Measurements from ENCODE around the gene EAF1.

Gene EAF1

GRCh38 chr3:15490158-15490557 is 62.8 kb downstream of the EAF1 start:
- no peaks in the 10 kb centered on the region for H3K27me3 ChIP-seq (ENCODE audit: insufficient read depth, low read length, poor library complexity, severe bottlenecking)
- no peak for TF ChIP-seq EZH2phosphoT487 (IDR thresholded peaks at IDR 0.05; ENCODE audit: borderline replicate concordance)
- TF ChIP-seq CTCF (conservative IDR thresholded peaks at IDR 0.05; ENCODE audit: low read length): no peak

GRCh38 chr3:15491143-15491542 is 63.7 kb downstream of the EAF1 start:
- no peaks in the 10 kb centered on the region for H3F3A ChIP-seq (ENCODE audit: low read depth)
- H3K27me3 ChIP-seq (ENCODE audit: insufficient read depth, low read length, poor library complexity, severe bottlenecking): no peaks in the 10 kb centered on the region
- H3K9ac ChIP-seq (ENCODE audit: low read depth, low read length, poor library complexity, severe bottlenecking): no peak overlapping the region
- no peaks in the 10 kb centered on the region for H3K9me3 ChIP-seq (ENCODE audit: insufficient read depth, low read depth, low read length)
- TF ChIP-seq EZH2phosphoT487 (IDR thresholded peaks at IDR 0.05; ENCODE audit: borderline replicate concordance) (no peak), CTCF (conservative IDR thresholded peaks at IDR 0.05; ENCODE audit: low read length) (no peak)
- H3K4me2 ChIP-seq (ENCODE audit: low read depth, low read length, poor library complexity, severe bottlenecking): no peak overlapping the region
- no peak overlapping the region for H3K4me3 ChIP-seq (ENCODE audit: low read length, poor library complexity, severe bottlenecking)
- H4K20me1 ChIP-seq (ENCODE audit: insufficient read depth, low read length, poor library complexity, severe bottlenecking): no peaks in the 10 kb centered on the region
- H3K9me2 ChIP-seq (replicated peaks; ENCODE audit: low read depth, low read length): no peaks in the 10 kb centered on the region
- H3K36me3 ChIP-seq (ENCODE audit: insufficient read depth, low read length): no peaks in the 10 kb centered on the region
- H2AFZ ChIP-seq (ENCODE audit: low read length): no peak overlapping the region
- no peaks in the 10 kb centered on the region for H3K4me1 ChIP-seq (ENCODE audit: insufficient read depth, low read length, poor library complexity, severe bottlenecking)
- no peaks in the 10 kb centered on the region for H3K79me2 ChIP-seq (ENCODE audit: insufficient read depth, low read length)

More at GRCh38 chr3:15490158-15490557, 62.8 kb downstream of the EAF1 start:
- Histone ChIP-seq H3K4me1 (ENCODE audit: insufficient read depth, low read length, poor library complexity, severe bottlenecking) (no peaks in the 10 kb centered on the region), H4K20me1 (ENCODE audit: insufficient read depth, low read length, poor library complexity, severe bottlenecking) (no peaks in the 10 kb centered on the region), H3F3A (ENCODE audit: low read depth) (no peaks in the 10 kb centered on the region), H3K4me3 (ENCODE audit: low read length, poor library complexity, severe bottlenecking) (no peak overlapping the region), H3K4me2 (ENCODE audit: low read depth, low read length, poor library complexity, severe bottlenecking) (no peak overlapping the region), H3K9me2 (replicated peaks; ENCODE audit: low read depth, low read length) (no peaks in the 10 kb centered on the region), H3K36me3 (ENCODE audit: insufficient read depth, low read length) (no peaks in the 10 kb centered on the region), H2AFZ (ENCODE audit: low read length) (no peak overlapping the region), H3K9me3 (ENCODE audit: insufficient read depth, low read depth, low read length) (no peaks in the 10 kb centered on the region), H3K79me2 (ENCODE audit: insufficient read depth, low read length) (no peaks in the 10 kb centered on the region), H3K9ac (ENCODE audit: low read depth, low read length, poor library complexity, severe bottlenecking) (no peak overlapping the region)
